ENCODE data around the gene FHL2. TPM values are rescaled to one million over a fixed set of nuclear protein-coding genes. Genes with fewer than 3 reads are reported as not detected.

FHL2 gene
- total and polyA plus RNA-seq, 9 of the 15 experiments (the other 6 are each of a cell fraction or from before 2014, with no cell fraction given): 7.5 to 33.1 (median 23.9) TPM

DNA sequence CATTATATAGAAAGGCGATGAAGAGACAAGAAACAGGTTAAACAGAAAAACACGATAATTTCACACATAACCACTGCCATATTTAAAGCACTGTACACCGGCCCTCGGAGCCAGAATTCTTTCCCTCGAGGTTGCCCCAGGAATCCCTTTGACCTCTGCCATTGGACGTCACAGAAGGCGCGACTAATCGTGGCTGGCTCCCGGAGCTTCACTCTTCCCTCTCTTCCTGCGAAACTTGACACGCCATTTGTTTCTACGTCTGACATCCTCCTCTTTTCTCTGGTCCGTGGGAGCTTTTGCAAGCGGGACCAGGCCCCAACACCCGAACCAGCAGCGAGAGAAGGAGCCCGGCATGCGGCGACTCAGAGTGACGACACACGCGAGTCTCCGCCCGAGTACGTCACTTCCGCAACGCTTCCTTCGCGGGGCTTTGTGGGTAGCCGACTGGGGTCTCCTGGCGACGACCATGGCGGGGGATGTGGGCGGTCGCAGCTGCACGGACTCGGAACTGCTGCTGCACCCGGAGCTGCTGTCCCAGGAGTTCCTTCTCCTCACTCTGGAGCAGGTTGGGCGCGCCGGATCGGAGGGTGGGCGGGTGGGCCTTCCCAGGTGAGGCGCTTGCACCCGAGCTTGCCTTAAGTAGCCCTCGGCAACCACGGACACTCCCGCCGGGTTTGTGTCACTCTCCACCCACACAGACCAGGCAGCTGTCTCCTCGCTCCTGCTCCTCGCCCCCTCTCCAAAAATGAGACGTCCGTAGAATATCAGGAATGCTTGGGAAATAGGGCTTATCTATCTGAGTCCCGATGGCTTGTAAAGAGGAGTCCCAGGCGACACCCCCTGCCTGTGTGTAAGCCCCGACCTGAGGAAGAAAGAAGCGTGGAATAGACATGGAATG lies 61.5 kb downstream of the FHL2 start, which contains the start of gene C2orf49 (continued):
- 0 out of 2 replicates have a peak, but pooled peaks have one; percentile 14 for TF ChIP-seq MEF2D (tag; conservative IDR thresholded peaks at IDR 0.05; ENCODE audit: low read depth)
- TF ChIP-seq RFX7 (CRISPR knock-in tag; IDR thresholded peaks at IDR 0.05): no peak
- TF ChIP-seq ZNF12 (CRISPR knock-in tag; IDR thresholded peaks at IDR 0.05): no peak
- TF ChIP-seq, protein P1, sequence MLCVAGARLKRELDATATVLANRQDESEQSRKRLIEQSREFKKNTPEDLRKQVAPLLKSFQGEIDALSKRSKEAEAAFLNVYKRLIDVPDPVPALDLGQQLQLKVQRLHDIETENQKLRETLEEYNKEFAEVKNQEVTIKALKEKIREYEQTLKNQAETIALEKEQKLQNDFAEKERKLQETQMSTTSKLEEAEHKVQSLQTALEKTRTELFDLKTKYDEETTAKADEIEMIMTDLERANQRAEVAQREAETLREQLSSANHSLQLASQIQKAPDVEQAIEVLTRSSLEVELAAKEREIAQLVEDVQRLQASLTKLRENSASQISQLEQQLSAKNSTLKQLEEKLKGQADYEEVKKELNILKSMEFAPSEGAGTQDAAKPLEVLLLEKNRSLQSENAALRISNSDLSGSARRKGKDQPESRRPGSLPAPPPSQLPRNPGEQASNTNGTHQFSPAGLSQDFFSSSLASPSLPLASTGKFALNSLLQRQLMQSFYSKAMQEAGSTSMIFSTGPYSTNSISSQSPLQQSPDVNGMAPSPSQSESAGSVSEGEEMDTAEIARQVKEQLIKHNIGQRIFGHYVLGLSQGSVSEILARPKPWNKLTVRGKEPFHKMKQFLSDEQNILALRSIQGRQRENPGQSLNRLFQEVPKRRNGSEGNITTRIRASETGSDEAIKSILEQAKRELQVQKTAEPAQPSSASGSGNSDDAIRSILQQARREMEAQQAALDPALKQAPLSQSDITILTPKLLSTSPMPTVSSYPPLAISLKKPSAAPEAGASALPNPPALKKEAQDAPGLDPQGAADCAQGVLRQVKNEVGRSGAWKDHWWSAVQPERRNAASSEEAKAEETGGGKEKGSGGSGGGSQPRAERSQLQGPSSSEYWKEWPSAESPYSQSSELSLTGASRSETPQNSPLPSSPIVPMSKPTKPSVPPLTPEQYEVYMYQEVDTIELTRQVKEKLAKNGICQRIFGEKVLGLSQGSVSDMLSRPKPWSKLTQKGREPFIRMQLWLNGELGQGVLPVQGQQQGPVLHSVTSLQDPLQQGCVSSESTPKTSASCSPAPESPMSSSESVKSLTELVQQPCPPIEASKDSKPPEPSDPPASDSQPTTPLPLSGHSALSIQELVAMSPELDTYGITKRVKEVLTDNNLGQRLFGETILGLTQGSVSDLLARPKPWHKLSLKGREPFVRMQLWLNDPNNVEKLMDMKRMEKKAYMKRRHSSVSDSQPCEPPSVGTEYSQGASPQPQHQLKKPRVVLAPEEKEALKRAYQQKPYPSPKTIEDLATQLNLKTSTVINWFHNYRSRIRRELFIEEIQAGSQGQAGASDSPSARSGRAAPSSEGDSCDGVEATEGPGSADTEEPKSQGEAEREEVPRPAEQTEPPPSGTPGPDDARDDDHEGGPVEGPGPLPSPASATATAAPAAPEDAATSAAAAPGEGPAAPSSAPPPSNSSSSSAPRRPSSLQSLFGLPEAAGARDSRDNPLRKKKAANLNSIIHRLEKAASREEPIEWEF (CRISPR knock-in tag; IDR thresholded peaks at IDR 0.05): no peak
- TF ChIP-seq, protein P2, sequence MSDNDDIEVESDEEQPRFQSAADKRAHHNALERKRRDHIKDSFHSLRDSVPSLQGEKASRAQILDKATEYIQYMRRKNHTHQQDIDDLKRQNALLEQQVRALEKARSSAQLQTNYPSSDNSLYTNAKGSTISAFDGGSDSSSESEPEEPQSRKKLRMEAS (CRISPR knock-in tag; IDR thresholded peaks at IDR 0.05): peak; percentile 64; the same call in 1 of the 2 replicates
- TF ChIP-seq ZC3H11A (IDR thresholded peaks at IDR 0.05; ENCODE audit: low read depth, low read length): no peak
- no peak for TF ChIP-seq U2AF1 (optimal IDR thresholded peaks at IDR 0.05; ENCODE audit: low read depth, low read length)
- TF ChIP-seq, protein P3, sequence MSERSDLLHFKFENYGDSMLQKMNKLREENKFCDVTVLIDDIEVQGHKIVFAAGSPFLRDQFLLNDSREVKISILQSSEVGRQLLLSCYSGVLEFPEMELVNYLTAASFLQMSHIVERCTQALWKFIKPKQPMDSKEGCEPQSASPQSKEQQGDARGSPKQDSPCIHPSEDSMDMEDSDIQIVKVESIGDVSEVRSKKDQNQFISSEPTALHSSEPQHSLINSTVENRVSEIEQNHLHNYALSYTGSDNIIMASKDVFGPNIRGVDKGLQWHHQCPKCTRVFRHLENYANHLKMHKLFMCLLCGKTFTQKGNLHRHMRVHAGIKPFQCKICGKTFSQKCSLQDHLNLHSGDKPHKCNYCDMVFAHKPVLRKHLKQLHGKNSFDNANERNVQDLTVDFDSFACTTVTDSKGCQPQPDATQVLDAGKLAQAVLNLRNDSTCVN (CRISPR knock-in tag; IDR thresholded peaks at IDR 0.05): 0 out of 2 replicates have a peak, but pooled peaks have one; percentile 37
- TF ChIP-seq, protein P4, sequence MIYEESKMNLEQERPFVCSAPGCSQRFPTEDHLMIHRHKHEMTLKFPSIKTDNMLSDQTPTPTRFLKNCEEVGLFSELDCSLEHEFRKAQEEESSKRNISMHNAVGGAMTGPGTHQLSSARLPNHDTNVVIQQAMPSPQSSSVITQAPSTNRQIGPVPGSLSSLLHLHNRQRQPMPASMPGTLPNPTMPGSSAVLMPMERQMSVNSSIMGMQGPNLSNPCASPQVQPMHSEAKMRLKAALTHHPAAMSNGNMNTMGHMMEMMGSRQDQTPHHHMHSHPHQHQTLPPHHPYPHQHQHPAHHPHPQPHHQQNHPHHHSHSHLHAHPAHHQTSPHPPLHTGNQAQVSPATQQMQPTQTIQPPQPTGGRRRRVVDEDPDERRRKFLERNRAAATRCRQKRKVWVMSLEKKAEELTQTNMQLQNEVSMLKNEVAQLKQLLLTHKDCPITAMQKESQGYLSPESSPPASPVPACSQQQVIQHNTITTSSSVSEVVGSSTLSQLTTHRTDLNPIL (CRISPR knock-in tag; IDR thresholded peaks at IDR 0.05): no peak
- TF ChIP-seq, protein P5, sequence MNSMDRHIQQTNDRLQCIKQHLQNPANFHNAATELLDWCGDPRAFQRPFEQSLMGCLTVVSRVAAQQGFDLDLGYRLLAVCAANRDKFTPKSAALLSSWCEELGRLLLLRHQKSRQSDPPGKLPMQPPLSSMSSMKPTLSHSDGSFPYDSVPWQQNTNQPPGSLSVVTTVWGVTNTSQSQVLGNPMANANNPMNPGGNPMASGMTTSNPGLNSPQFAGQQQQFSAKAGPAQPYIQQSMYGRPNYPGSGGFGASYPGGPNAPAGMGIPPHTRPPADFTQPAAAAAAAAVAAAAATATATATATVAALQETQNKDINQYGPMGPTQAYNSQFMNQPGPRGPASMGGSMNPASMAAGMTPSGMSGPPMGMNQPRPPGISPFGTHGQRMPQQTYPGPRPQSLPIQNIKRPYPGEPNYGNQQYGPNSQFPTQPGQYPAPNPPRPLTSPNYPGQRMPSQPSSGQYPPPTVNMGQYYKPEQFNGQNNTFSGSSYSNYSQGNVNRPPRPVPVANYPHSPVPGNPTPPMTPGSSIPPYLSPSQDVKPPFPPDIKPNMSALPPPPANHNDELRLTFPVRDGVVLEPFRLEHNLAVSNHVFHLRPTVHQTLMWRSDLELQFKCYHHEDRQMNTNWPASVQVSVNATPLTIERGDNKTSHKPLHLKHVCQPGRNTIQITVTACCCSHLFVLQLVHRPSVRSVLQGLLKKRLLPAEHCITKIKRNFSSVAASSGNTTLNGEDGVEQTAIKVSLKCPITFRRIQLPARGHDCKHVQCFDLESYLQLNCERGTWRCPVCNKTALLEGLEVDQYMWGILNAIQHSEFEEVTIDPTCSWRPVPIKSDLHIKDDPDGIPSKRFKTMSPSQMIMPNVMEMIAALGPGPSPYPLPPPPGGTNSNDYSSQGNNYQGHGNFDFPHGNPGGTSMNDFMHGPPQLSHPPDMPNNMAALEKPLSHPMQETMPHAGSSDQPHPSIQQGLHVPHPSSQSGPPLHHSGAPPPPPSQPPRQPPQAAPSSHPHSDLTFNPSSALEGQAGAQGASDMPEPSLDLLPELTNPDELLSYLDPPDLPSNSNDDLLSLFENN (IDR thresholded peaks at IDR 0.05; ENCODE audit: low read depth in 2 of 2, low read length in 2 of 2): no peak
- no peak for TF ChIP-seq RNF2 (IDR thresholded peaks at IDR 0.05)
- TF ChIP-seq SNIP1 (IDR thresholded peaks at IDR 0.05; ENCODE audit: low read depth): no peak
- no peak for TF ChIP-seq ZNF212 (CRISPR knock-in tag; IDR thresholded peaks at IDR 0.05)
- peak; percentile 59 for TF ChIP-seq ETV1 (tag; conservative IDR thresholded peaks at IDR 0.05; ENCODE audit: low read depth)
